NK-92 (cell line): ENCODE measurements around the gene LIMCH1.

Experiments
- DNase-seq: peaks from one replicate; lab custom pipeline; 2025; ENCODE audit not compliant: unreplicated experiment; lab: John Stamatoyannopoulos, UW

LIMCH1 gene

DNA sequence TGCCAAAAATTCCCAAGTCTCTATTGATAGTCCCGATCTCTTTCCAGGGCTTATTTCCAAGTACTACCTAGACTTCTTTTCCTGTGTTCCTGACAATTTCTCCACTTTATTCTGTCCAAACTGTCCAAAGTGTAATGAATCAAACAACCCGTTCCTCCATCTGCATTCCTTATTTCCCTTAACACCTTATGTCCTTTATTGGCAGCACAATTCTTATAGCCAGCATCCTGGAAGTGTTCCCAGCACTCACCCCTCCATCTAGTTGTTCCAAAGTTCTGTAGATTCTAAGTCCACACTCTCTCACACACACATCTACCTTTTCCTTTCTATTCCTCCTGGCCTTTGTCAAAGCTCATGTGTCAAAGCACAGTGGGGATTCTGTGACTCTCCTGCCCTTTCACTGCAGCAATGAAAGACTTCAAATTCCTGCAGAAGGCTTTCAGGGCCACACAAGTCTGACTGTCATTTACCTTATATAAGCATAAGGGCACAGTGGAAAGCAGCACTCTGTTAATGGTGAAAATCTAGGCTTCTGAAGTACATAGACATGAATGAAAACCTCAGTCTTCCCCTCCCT lies 22.1 kb downstream of the LIMCH1 start:
- DNase-seq = no peak

DNA sequence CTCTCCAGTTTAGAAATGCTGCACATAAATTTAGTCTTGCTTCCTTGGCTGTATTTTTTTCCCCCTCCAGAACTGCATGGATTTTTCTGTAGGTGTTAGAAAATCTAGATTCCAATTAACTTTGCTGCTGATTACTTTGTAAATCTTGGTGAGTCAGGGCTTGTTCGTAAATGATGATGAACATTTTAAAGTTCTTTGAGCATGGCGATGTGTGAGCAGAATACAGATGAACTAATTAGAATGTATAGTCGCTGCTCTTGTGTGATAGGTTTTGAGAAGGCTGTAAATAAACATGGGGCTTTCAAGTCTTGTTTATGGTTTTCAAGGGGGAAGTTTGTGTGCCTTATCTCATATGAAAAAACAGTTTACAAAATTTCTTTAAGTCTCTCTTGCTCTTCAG lies 23.3 kb downstream of the LIMCH1 start:
- no peak for DNase-seq

DNA sequence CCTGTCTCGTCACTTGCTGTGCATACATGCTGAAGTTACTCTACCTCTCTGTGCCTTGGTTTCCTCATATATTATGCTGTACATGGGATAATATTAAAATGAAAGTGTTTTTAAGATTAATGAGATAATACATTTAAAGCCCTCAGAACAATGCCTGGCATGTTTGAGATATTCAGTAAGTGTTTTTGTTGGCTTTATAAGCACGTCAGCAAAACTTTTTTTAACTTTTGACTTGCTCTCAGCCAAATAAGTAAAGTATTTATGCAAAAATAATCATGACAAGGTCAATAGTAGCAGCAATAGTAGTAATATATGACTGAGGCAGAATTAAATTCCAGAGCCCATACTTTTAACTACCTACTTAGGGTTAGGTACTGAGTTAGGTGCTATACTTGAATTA lies 29.2 kb downstream of the LIMCH1 start:
- DNase-seq = no peak

DNA sequence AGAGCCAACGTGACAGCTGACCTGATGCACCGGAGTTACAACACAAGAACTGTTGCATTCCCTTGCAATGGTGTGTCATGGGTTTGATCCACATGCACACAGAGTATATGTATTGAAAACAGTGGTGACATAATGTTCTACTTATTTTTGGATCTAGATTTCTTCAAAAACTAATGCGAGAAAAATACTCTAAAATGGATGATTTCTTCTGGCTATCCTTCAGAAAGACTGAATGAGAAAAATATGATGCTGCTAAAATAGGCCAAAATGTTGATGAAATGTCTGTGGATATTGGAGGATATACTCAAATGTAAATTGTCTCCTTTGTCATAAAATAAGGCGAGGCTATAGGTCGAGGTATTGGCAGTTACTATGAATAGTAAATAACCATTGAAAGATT lies 30.4 kb downstream of the LIMCH1 start:
- no peak for DNase-seq

DNA sequence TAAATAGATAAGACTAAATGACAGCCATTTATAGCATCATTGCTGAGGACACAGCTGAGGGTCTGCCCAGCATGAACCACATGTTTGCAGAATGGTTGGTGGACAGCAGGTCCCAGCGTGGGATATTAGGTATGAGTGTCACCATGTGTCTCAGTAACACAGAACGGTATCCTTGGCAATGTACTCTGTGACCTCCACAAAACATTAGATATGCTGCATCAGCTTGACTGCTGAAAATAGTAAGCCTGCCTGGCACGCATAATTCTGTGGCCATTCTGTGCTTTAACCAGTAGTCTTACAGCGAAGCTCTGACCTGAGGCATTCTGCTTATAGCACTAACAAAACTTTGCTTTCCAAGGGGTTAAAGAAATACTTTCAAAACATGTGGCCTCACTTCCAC lies 32.0 kb downstream of the LIMCH1 start:
- DNase-seq = no peak

DNA sequence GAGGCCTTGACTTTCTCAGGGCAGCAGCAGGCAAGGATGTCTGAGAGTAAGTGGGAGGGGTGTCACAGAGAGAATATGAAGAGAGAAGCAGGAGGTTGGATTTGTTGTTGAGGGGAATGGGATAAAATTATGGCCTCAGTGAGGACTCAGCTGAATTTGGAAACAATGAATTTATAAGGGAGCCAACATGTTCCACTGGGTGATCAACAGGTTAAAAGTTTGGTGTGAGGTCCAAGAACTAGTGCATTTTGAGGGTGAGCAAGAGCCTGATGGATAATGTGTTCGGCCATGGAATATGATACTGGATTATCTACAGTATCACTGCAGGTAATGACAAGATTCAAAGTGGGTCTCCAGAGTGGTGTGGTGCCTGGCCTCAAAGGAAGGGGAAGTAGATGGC lies 33.5 kb downstream of the LIMCH1 start:
- no peak for DNase-seq

DNA sequence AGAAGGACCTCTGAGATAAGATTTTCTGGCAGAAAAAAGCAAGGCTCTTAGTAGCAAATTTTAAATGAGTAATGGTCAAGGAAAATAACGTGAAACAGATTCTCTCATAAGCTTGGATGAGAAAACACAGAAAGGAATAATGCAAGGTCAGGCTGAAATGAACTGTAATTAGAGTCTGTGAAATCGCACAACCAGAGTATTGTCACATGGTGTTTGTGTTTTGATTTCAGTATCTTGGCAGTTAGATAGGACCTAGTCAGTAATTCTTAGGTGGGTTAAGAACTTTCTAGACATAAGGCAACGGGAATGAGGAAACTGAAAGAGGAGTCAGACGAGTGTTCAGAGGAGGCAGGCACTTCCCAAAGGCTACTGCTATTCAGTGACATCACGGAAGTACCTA lies 34.6 kb downstream of the LIMCH1 start:
- no peak for DNase-seq

DNA sequence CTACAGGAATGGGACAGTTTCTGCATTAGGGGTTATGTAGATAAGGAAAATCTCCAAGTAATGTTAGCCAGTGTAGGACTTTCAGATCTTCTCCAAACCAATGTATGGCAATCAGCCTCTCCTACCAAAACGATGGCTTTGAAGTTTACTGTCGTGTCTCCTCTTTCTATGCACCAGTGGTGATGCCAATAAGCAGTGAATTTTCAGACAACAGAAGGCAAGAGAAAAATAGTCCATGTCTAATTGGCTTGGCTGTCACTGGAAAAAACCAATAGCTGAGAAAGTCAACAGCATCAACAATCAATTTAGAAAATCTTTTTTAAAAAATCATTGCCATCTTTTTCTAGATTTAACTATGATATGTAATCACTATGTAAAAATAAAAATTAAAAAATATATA lies 35.0 kb downstream of the LIMCH1 start:
- DNase-seq = no peak

DNA sequence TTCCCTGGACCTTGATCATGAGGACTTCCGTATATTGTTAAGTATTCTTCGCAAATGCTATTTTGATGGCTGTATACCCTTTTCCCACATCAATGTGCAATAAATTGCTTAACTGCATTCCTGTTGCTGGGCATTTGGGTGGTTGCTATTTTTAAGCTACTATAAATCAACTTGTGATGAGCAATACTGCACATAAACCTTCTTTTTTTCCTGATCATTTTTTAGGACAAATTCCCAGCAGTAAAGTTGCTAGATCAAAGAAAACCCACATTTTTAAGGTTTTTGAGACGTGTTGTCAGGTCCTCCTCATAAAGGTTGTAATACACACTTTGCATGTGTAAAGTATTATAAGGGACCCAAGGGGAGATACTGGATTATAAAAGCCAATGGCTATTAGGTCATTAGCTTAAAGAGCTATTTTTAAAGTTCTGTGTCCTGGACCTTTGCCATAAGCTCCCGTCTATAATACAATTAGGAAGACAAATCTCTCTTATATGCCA lies 35.6 kb downstream of the LIMCH1 start:
- DNase-seq = no peak

DNA sequence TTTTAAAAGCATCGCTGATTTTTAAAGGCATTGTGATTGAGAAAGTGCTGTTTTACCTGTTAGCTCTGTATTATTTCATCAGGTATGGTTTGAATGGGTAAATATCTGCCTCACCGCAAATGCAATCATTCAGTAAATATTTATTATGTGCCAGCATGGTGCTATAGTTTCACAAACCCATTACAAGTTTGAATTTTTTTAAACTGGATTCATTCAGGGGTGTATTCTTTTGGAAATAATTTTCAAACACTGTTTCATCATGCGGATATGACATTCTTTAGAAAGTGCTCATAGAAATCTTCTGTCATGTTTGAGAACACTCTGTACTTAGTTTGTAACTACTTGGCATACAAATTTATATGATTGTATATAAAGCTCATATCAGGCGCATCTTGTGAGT lies 37.2 kb downstream of the LIMCH1 start:
- DNase-seq = no peak

DNA sequence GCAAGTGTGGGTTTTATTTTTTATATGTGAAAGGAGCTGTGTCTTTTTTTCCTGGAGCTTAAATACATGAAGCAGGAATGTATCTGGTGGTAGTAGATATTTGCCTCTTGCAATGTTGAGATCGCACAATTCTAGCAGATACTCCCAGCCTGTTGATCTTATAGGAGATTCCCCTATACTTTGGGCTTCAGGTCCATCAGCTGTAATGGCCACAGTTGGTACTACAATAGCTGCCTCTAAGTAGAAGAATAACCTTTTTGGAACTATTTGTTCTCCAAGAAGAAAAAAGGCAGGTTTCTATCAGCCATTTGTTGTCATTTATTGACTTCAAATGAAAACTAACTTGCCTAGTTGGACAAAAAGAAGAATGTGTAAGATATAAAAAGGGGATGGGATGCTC lies 37.7 kb downstream of the LIMCH1 start:
- DNase-seq = no peak

DNA sequence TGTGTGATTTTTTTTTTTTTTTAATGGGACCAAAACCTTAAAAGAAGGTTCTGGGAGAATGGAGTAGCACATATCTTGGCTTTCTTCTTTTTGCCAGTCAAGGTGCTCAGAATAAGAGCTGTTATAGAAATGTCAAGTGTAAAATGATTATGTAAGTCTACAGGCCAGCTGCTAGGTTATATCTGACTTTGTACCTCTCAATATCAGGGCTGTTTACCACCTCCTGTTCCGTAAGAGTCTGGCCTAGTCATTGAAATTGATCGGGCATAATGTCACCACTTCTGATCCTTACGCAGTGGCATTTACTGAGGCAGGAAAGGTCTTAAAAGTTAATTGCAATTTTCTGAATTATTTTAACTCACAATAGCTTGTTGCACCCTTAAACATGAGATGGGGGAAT lies 41.1 kb downstream of the LIMCH1 start:
- no peak for DNase-seq

DNA sequence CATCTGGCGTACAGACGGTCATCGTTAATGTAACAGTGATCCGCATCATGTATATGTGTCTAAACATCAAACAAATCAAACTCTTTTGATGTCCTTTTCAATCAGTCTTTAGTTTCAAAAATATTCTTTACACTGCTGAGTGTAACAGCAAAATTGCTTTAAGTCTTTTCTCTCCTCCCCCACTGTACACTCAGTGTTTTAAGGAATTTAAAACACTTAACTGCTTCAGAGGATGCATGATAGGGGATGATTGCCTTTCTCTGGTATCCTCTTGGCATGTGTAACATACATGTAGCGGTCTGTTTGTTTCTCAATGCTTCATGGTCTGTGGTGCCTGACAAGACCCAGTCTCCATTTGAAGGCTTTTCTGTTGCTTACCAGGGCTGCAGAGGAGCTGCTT lies 41.6 kb downstream of the LIMCH1 start:
- no peak for DNase-seq

DNA sequence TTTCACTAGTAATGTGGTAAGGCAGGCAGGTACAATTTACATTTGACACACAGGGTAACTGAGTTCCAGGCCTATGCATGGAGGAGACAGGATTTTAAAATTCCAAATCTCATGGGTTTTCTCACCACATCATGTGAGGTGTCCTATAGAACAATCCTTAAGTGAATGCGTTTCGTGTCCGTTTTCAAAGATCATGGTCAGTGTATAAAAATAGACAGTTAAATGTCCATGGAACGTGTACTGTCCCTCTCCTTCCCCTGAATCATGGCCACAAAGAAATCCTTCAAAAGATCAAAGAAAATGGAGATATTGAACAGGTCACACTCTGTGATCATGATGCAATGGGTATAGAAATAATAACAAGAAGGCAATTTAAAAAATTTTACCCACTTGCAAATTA lies 42.0 kb downstream of the LIMCH1 start:
- no peak for DNase-seq

DNA sequence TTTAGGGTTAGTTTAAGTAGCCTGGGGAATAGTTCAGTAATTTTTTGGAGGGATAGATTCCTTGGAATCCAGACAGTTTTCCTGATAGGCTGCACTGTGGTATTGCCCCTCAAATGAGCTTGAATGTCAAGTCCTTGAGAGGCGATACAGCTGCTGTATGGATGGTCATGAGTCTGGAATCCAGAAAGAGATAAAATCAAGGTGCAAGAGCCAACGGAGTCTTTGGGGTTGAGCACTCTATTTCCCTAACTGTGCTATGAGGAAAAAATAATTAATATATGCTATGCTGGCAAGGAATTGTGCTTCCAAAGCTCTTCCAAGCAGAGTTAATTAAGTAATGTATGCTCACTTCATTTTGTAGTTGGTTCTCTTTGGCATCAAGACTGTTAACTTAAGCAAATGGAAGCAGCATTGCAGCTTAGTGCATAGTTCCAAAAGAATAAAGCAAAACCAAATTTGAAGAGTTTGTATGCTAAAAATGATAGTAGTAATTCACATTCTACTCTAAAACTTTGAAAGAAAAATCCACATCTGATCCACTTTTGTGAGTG lies 48.8 kb downstream of the LIMCH1 start:
- DNase-seq = no peak

DNA sequence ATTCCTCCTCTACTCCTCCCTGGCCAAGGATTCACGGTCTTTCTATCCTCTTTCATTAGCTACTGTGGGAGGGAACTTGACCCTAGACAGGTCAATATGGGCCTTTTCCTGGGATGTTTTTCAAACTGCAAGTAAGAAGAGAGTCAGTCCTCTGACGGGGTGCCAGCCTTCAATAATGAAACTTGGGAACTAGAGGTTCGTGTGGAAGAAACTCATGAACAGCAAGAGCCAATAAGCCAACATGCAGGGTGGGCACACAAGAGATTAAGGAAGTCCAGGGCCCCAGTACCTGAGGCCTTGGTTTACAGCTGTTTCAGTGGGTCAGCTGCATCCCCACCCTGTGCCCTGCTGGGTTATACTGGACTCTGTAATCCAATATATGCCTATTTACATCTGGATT lies 49.3 kb downstream of the LIMCH1 start:
- DNase-seq = no peak

DNA sequence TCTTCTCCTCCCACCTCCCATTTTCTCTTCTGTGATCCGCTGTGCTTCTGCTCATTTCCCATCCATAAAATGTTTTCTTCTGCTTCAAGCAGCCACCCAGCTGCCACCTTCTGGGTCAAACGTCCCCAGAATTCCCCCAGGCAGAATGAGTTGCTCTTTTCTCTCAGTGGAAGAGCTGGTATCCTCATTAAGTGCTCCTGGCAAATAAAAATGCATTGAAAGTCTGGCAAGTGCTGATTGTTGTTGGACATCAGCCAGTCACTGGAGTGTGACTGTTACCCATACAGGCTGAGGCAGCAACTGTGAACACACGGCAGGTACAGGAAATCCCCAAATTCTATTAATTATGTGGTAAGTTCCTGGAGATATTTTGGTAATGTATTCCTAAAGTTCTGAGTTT lies 52.6 kb downstream of the LIMCH1 start:
- DNase-seq = no peak

DNA sequence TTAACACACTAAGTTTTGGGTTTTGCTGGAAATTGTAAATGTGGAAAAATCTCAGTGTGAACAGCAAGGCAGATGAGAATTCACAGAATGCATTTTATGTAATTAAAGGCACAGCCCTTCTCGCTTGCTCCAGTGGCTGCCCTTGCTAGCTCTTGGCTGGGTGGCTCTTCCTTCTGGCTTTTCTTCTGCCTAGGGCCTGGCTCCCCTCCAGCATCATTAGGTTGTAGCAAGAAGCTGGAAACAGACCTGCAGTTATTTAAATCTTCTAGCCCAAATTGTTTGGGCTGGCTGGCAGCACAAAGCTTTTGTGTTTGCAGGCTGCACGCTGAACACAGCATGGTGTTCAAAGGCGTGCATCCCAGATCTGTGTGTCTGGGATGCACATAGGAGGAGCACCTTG lies 56.5 kb downstream of the LIMCH1 start:
- no peak for DNase-seq

DNA sequence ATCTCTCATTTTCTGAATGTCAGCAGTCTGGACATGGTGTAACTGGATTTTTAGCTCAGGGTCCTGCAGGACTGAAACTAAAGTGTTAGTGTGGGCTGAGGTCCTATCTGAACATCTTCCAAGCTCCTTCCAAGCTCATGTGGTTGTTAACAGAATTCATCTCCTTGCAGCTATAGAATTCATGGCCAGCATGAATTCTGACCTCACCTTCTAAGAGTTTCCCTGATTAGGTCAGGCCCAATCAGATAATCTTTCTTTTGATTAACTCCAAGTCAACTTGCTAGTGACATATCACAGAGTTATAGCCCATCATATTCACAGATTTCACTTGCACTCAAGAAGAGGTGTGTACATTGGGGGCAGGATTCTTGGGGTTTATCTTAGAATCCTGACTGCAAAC lies 59.5 kb downstream of the LIMCH1 start:
- DNase-seq = no peak

DNA sequence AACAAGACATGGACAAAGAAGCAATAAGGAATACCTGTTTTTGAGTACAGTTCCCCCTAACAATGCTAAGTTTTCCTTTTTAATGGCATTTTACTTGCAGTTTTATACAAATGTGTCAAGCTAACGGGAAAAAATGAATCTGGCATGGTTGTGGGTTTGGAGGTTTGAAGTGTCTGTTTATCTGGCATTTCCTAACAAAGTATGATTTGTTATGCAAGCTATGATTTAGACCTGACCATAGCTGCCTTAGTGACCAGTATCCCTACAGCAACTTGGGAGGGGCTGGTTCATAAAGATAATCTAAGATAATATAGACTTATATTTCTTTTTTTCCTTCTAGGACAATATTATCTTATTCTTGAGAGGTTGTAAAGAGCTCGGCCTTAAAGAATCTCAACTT lies 60.6 kb downstream of the LIMCH1 start:
- DNase-seq = no peak

DNA sequence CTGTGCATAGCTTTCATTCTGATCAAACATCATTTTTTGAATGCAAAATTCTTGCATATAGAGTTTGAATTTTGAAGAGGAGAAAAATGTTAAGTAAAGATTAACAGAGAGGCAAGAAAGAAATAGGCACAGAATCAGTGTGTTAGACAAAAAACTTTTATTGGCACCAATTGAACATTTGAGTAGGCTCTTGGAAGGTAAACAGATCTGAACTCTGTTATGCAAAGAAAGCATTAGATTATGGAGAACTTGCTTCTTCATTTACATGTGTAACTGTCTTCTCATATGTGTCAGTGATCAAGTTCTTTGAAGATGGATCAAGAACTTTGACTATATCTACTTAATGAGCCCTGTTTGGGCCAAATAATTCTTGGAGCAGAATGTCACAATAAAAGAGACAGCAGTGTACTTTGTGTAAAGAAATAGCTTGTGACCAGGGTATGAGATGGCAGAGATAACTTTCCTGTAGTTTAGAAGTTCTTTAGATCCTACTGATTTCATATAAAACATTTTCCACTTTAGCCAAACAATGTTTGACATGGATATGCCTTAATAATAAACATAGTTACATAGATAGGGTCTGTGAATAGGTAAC lies 61.3 kb downstream of the LIMCH1 start:
- no peak for DNase-seq

DNA sequence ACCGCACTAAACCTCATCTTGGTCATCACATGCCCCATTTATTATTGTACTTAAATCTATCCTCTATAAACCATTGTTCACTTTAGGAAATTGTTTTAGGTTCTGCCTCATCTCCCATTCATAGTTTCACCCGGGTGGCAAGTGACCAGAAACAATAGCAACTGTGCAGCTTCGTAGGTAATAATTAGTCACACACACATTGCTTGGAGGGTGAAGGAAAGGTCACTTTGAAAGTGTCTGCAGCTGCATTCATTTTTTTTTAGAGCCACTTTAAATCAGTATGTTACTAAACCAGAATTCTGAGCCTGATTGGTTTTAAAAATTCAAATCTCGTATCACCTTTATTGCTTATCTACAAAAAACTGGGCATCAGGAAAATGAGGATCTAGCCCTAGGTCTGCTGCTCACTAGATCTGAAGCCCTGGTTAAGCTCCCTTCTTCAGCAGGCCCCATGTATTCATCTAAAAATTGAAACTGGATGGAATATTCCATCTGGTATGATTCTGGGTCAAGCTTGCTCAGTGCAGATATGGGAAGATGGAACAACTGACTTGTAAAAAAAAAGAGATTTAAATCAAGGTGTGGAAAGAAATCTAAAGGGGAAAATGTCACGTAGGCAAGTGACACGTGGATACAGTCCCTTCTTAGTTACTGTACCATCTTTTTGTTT lies 62.4 kb downstream of the LIMCH1 start:
- no peak for DNase-seq
